SU-DHL-6 (cell line): ENCODE data around the gene SEC61A1.

ENCODE experiments used
- H2AFZ ChIP-seq: fragments of 200-600 bp; sonication (generic); 2 replicates; pipeline ENCODE4 v1.6.1; 2014; ENCODE audit warnings: low read depth, mild to moderate bottlenecking, moderate library complexity, mixed read lengths, antibody characterized with exemption, low read length; ENCODE audit not compliant: severe bottlenecking
- H3F3A ChIP-seq: fragments of 200-600 bp; shearing (Covaris generic); 2 replicates; pipeline ENCODE4 v1.6.0; 2016; ENCODE audit warnings: antibody characterized with exemption, mild to moderate bottlenecking; ENCODE audit not compliant: insufficient read depth
- H3K27ac ChIP-seq: fragments of 200-600 bp; sonication (generic); 2 replicates; pipeline ENCODE4 v1.5.1; 2016; ENCODE audit warnings: low read depth, mild to moderate bottlenecking, low read length, moderate library complexity, mixed read lengths
- H3K27me3 ChIP-seq: fragments of 200-600 bp; sonication (generic), shearing (Covaris generic); 2 replicates; pipeline ENCODE4 v1.6.0; 2014; ENCODE audit warnings: mild to moderate bottlenecking, low read length
- H3K36me3 ChIP-seq: fragments of 200-600 bp; sonication (generic); 2 replicates; pipeline ENCODE4 v1.6.1; 2014; ENCODE audit warnings: mild to moderate bottlenecking, low read length, mixed read lengths
- H3K4me2 ChIP-seq: fragments of 300-600, 200-600 bp; shearing (Covaris generic), sonication (generic); 2 replicates; pipeline ENCODE4 v1.6.0; 2014; ENCODE audit warnings: low read length, low read depth, mild to moderate bottlenecking; ENCODE audit not compliant: poor library complexity, severe bottlenecking
- H3K4me3 ChIP-seq: fragments of 200-600 bp; sonication (generic); 2 replicates; pipeline ENCODE4 v1.5.1; 2014; ENCODE audit warnings: antibody characterized with exemption, low read length, mild to moderate bottlenecking, mixed read lengths; ENCODE audit not compliant: insufficient read depth, poor library complexity, severe bottlenecking
- H3K79me2 ChIP-seq: fragments of 200-600 bp; sonication (generic); 2 replicates; pipeline ENCODE4 v1.6.1; 2014; ENCODE audit warnings: mild to moderate bottlenecking, low read length, moderate library complexity; ENCODE audit not compliant: insufficient read depth
- H3K9ac ChIP-seq: fragments of 200-600 bp; sonication (generic); 2 replicates; pipeline ENCODE4 v1.7.0; 2014; ENCODE audit warnings: mild to moderate bottlenecking, low read length
- H3K9me2 ChIP-seq: fragments of 200-600 bp; sonication (generic); replicated peaks from 2 replicates; pipeline ENCODE4 v1.6.1; 2014; ENCODE audit warnings: low read length; ENCODE audit not compliant: insufficient read depth
- H3K9me3 ChIP-seq: fragments of 200-600 bp; sonication (generic); 2 replicates; pipeline ENCODE4 v1.6.1; 2014; ENCODE audit warnings: low read length, mixed read lengths; ENCODE audit not compliant: insufficient read depth
- H4K20me1 ChIP-seq: fragments of 200-600 bp; sonication (generic); 2 replicates; pipeline ENCODE4 v1.6.1; 2014; ENCODE audit warnings: low read depth, mild to moderate bottlenecking, antibody characterized with exemption, low read length, moderate library complexity, mixed read lengths
- CTCF ChIP-seq: fragments of 200-600 bp; sonication (generic); IDR thresholded peaks from one replicate; pipeline ENCODE4 v1.5.1; 2017; ENCODE audit warnings: antibody characterized with exemption, mild to moderate bottlenecking, low read length, moderate library complexity; ENCODE audit not compliant: insufficient read depth, poor library complexity, severe bottlenecking
- EZH2phosphoT487 ChIP-seq: fragments of 200-600 bp; sonication (generic), shearing (Covaris generic); conservative IDR thresholded peaks from 2 replicates; pipeline ENCODE4 v1.6.1; 2018; ENCODE audit warnings: mild to moderate bottlenecking, antibody characterized with exemption, low read length, moderate library complexity, mixed read lengths

The SEC61A1 gene

GRCh38 chr3:128078875-128079274 is 26.6 kb downstream of the SEC61A1 start:
- H3K36me3 ChIP-seq: no peaks in the 10 kb centered on the region
- no peak overlapping the region for H3K9ac ChIP-seq
- H4K20me1 ChIP-seq: no peaks in the 10 kb centered on the region; the same call in 1 of the 2 replicates
- H3K4me2 ChIP-seq: no peak overlapping the region
- H3K4me3 ChIP-seq: no peak overlapping the region
- no peaks in the 10 kb centered on the region for H3K79me2 ChIP-seq
- no peak overlapping the region for H2AFZ ChIP-seq
- peaks cover 2% of the 10 kb centered on the region; the same call in 1 of the 2 replicates for H3F3A ChIP-seq
- H3K9me2 ChIP-seq: no peaks in the 10 kb centered on the region
- no peaks in the 10 kb centered on the region for H3K9me3 ChIP-seq
- TF ChIP-seq EZH2phosphoT487 (no peak), CTCF (no peak)
- H3K27ac ChIP-seq: no peak overlapping the region
- no peaks in the 10 kb centered on the region for H3K27me3 ChIP-seq

- H3K4me3 ChIP-seq: no peak overlapping the region
- H3K36me3 ChIP-seq: no peaks in the 10 kb centered on the region
- no peaks in the 10 kb centered on the region for H3K27me3 ChIP-seq
- TF ChIP-seq EZH2phosphoT487 (no peak), CTCF (no peak)
- H3K9me3 ChIP-seq: no peaks in the 10 kb centered on the region
- no peaks in the 10 kb centered on the region for H3K79me2 ChIP-seq
- H3K9ac ChIP-seq: no peak overlapping the region
- H3K4me2 ChIP-seq: no peak overlapping the region
- no peaks in the 10 kb centered on the region; the same call in 1 of the 2 replicates for H4K20me1 ChIP-seq
- no peaks in the 10 kb centered on the region for H3K9me2 ChIP-seq
- H2AFZ ChIP-seq: no peak overlapping the region
- no peak overlapping the region for H3K27ac ChIP-seq
- no peaks in the 10 kb centered on the region for H3F3A ChIP-seq
Measured at GRCh38 chr3:128079823-128080222, 27.6 kb downstream of the SEC61A1 start.

- H3K9ac ChIP-seq: no peak overlapping the region
- no peak overlapping the region for H3K4me2 ChIP-seq
- H3K27ac ChIP-seq: no peak overlapping the region
- no peaks in the 10 kb centered on the region for H3F3A ChIP-seq
- no peak overlapping the region for H2AFZ ChIP-seq
- H3K4me3 ChIP-seq: no peak overlapping the region
- H3K9me3 ChIP-seq: no peaks in the 10 kb centered on the region
- H3K27me3 ChIP-seq: no peaks in the 10 kb centered on the region
- H3K36me3 ChIP-seq: no peaks in the 10 kb centered on the region
- H3K79me2 ChIP-seq: no peaks in the 10 kb centered on the region
- no peaks in the 10 kb centered on the region; the same call in 1 of the 2 replicates for H4K20me1 ChIP-seq
- no peaks in the 10 kb centered on the region for H3K9me2 ChIP-seq
- TF ChIP-seq CTCF (no peak), EZH2phosphoT487 (no peak)
Measured at GRCh38 chr3:128080323-128081080, 28.3 kb downstream of the SEC61A1 start.
